ENCODE measurements around the gene WDR93. TPM values are rescaled to one million over a fixed set of nuclear protein-coding genes. Genes with fewer than 3 reads are reported as not detected.

Gene WDR93
- total RNA-seq, 1 experiment from 2014 or later: not detected

DNA sequence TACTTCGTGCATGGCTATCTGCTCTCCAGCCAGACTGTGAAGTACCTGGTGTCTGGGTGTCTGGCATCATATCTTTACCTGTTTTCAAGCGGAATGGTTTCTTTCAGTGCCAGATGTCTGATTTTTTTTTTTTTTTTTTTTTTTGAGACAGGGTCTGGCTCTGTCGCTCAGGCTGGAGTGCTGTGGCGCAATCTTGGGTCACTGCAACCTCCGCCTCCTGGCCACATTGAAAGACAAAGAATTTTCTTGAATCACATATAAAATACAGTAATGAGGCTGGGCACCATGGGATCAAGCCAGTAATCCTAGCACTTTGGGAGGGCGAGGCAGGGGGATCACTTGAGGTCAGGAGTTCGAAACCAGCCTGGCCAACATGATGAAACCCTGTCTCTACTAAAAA lies 63.2 kb downstream of the WDR93 start (continued):
- TF ChIP-seq, protein P1, sequence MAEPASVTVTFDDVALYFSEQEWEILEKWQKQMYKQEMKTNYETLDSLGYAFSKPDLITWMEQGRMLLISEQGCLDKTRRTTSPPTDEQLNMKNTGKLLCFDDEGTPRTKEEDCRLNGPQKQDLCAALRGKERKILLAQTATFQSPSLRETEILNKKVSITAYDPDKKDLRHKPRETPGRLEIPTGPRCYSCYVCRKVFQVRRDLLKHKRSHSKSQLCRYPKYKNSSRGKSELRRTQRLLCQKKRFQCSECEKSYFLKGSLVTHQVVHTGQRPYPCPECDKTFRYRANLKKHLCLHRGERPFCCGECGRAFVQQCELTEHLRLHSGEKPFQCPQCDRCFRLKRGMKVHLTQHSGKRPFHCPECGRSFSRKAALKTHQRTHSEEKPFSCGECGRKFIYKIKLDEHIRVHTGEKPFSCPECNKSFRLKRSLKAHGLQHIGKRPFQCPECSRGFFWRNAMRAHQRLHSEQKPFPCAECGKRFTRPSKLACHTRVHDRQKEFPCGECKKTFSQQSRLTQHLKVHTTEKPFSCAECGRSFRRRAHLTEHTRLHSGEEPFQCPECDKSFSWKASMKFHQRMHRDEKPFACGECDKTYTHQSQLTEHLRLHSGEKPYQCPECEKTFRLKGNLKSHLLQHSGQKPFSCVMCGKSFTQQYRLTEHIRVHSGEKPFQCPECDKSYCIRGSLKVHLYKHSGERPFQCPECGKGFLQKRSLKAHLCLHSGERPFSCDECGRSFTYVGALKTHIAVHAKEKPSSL (CRISPR knock-in tag; conservative IDR thresholded peaks at IDR 0.05): no peak
- TF ChIP-seq PREB (CRISPR knock-in tag; IDR thresholded peaks at IDR 0.05; ENCODE audit: borderline replicate concordance): no peak

DNA sequence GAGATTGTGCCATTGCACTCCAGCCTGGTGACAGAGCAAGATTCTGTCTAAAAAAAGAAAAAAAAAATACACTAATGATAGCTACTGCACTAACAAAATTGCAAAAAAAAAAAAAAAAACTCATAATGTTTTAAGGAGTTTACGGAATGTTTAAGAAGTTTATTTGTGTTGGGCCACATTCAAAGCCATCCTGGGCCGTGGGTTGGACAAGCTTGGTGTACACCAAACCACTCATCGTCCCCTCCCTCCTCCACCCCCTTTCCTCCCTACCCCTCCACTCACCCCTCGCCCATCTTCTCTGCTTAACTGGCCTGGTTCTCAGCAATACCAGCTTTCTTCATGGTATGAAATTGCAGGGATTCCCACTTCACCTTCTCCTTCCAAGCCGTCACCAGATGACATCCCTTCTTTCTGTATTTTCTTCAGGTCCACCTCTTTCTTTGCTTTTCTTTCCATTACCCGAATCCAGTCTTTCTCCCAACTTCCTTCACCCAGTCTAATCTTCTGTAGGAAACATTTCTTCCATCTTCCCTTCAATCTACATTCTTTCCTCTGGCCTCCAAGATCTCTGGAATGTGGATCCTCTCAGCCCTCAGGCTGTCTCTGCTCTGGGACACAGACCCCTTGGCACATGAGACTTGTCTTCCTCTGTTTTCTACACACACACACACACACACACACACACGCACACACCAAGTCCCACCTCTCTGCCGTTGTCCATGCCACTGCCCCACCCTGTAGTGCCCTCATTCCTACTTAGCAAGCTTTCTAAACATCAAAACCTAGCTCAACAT lies 63.9 kb downstream of the WDR93 start:
- H3K27me3 Mint-ChIP-seq (ENCODE audit: low read depth): peaks cover 44% of the 10 kb centered on the region
- peaks cover 1% of the 10 kb centered on the region; the same call in 1 of the 2 replicates for H3K4me1 Mint-ChIP-seq
- H3K9me3 Mint-ChIP-seq: no peaks in the 10 kb centered on the region
- H3K27ac Mint-ChIP-seq: no peak overlapping the region
- no peak for DNase-seq (ENCODE audit: low spot score)
- H3K4me3 Mint-ChIP-seq: no peak overlapping the region
- POLR2A ChIA-PET: interaction anchor here (0.7 kb wide), 1 partner anchor 546 kb away, joined by 7 read pairs; no protein-coding TSS in a partner anchor
- no peak for ATAC-seq
- CTCF ChIA-PET: interaction anchor here (1.9 to 3.3 kb wide), 2 partner anchors 14 to 120 kb away, joined by 9 to 17 read pairs; no protein-coding TSS in a partner anchor
- no peak for TF ChIP-seq ATF3 (CRISPR knock-in tag; conservative IDR thresholded peaks at IDR 0.05)
- TF ChIP-seq, protein P2, sequence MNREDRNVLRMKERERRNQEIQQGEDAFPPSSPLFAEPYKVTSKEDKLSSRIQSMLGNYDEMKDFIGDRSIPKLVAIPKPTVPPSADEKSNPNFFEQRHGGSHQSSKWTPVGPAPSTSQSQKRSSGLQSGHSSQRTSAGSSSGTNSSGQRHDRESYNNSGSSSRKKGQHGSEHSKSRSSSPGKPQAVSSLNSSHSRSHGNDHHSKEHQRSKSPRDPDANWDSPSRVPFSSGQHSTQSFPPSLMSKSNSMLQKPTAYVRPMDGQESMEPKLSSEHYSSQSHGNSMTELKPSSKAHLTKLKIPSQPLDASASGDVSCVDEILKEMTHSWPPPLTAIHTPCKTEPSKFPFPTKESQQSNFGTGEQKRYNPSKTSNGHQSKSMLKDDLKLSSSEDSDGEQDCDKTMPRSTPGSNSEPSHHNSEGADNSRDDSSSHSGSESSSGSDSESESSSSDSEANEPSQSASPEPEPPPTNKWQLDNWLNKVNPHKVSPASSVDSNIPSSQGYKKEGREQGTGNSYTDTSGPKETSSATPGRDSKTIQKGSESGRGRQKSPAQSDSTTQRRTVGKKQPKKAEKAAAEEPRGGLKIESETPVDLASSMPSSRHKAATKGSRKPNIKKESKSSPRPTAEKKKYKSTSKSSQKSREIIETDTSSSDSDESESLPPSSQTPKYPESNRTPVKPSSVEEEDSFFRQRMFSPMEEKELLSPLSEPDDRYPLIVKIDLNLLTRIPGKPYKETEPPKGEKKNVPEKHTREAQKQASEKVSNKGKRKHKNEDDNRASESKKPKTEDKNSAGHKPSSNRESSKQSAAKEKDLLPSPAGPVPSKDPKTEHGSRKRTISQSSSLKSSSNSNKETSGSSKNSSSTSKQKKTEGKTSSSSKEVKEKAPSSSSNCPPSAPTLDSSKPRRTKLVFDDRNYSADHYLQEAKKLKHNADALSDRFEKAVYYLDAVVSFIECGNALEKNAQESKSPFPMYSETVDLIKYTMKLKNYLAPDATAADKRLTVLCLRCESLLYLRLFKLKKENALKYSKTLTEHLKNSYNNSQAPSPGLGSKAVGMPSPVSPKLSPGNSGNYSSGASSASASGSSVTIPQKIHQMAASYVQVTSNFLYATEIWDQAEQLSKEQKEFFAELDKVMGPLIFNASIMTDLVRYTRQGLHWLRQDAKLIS (CRISPR knock-in tag; IDR thresholded peaks at IDR 0.05; ENCODE audit: borderline replicate concordance): no peak
- TF ChIP-seq, protein P3, sequence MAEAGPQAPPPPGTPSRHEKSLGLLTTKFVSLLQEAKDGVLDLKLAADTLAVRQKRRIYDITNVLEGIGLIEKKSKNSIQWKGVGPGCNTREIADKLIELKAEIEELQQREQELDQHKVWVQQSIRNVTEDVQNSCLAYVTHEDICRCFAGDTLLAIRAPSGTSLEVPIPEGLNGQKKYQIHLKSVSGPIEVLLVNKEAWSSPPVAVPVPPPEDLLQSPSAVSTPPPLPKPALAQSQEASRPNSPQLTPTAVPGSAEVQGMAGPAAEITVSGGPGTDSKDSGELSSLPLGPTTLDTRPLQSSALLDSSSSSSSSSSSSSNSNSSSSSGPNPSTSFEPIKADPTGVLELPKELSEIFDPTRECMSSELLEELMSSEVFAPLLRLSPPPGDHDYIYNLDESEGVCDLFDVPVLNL (CRISPR knock-in tag; IDR thresholded peaks at IDR 0.05; ENCODE audit: borderline replicate concordance, low read depth): no peak
- no peak for TF ChIP-seq CBFB (CRISPR knock-in tag; IDR thresholded peaks at IDR 0.05; ENCODE audit: low read depth)
- no peak for TF ChIP-seq CREM (CRISPR knock-in tag; IDR thresholded peaks at IDR 0.05)
- no peak for TF ChIP-seq OVOL2 (CRISPR knock-in tag; IDR thresholded peaks at IDR 0.05; ENCODE audit: borderline replicate concordance)
- TF ChIP-seq, protein P4, sequence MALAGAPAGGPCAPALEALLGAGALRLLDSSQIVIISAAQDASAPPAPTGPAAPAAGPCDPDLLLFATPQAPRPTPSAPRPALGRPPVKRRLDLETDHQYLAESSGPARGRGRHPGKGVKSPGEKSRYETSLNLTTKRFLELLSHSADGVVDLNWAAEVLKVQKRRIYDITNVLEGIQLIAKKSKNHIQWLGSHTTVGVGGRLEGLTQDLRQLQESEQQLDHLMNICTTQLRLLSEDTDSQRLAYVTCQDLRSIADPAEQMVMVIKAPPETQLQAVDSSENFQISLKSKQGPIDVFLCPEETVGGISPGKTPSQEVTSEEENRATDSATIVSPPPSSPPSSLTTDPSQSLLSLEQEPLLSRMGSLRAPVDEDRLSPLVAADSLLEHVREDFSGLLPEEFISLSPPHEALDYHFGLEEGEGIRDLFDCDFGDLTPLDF (CRISPR knock-in tag; IDR thresholded peaks at IDR 0.05): no peak
- TF ChIP-seq, protein P5, sequence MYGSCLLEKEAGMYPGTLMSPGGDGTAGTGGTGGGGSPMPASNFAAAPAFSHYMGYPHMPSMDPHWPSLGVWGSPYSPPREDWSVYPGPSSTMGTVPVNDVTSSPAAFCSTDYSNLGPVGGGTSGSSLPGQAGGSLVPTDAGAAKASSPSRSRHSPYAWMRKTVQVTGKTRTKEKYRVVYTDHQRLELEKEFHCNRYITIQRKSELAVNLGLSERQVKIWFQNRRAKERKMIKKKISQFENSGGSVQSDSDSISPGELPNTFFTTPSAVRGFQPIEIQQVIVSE (CRISPR knock-in tag; IDR thresholded peaks at IDR 0.05; ENCODE audit: borderline replicate concordance): no peak
- TF ChIP-seq ERG (CRISPR knock-in tag; IDR thresholded peaks at IDR 0.05): no peak
- TF ChIP-seq EMX1 (CRISPR knock-in tag; IDR thresholded peaks at IDR 0.05): no peak
- TF ChIP-seq, protein P6, sequence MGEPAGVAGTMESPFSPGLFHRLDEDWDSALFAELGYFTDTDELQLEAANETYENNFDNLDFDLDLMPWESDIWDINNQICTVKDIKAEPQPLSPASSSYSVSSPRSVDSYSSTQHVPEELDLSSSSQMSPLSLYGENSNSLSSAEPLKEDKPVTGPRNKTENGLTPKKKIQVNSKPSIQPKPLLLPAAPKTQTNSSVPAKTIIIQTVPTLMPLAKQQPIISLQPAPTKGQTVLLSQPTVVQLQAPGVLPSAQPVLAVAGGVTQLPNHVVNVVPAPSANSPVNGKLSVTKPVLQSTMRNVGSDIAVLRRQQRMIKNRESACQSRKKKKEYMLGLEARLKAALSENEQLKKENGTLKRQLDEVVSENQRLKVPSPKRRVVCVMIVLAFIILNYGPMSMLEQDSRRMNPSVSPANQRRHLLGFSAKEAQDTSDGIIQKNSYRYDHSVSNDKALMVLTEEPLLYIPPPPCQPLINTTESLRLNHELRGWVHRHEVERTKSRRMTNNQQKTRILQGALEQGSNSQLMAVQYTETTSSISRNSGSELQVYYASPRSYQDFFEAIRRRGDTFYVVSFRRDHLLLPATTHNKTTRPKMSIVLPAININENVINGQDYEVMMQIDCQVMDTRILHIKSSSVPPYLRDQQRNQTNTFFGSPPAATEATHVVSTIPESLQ (CRISPR knock-in tag; IDR thresholded peaks at IDR 0.05): no peak
- no peak for TF ChIP-seq ZNF232 (CRISPR knock-in tag; IDR thresholded peaks at IDR 0.05)
- no peak for TF ChIP-seq KAT7 (CRISPR knock-in tag; IDR thresholded peaks at IDR 0.05; ENCODE audit: borderline replicate concordance)
- no peak for TF ChIP-seq JUN (CRISPR knock-in tag; IDR thresholded peaks at IDR 0.05)
- H3K36me3 Mint-ChIP-seq: no peaks in the 10 kb centered on the region

Data from WTC11 (cell line).